ENCODE measurements around the gene GNGT2. TPM values are rescaled to one million over a fixed set of nuclear protein-coding genes. Genes with fewer than 3 reads are reported as not detected.

The GNGT2 gene
- 10 to 100 TPM; 12.4 to 13.6 TPM for total RNA-seq

DNA sequence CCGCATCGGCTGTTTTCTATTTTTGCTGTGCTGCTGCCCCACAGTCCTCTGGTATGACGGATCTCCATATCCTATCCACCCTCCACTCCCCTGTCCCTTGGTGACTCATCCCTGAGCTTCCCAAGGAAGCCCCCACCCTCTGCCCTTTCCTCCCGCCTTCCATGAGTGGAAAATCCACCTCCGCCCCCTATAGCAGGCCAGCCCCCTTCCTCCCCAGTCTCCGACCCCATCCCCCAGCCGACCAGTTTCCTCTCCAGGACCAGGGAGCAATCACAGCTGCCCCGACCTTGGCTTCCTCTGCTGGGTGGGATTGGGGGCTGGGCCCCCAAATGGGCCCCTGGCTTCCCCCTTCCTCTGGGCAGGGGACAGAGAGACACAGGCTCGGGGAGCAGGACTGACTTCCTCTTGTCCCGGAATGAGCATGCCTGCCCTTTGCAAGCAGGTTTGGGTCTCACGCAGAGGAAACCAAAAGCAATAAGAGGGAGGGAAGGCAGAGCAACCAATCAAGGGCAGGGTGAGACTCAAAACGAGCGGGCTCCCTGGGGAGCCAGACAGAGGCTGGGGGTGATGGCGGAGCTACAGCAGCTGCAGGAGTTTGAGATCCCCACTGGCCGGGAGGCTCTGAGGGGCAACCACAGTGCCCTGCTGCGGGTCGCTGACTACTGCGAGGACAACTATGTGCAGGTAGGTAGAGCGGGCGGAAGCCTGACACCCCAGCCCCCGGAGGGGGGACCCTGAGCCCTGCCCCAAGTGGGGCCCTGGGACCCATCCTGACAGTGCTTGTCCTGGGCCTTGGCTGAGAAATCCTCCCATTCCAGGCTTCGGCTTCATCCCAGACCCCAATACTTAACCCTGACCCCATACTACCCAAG, at the start of gene GNGT2, which contains the start of gene ABI3:
GNGT2 (minus strand) TSS at position 417 of the 872 bp plus-strand sequence. CDS start 3,152 bp downstream, outside the sequence.
ABI3 (plus strand) TSS at position 550 of the 872 bp plus-strand sequence; CDS start at position 568, 18 bp downstream.

DNA sequence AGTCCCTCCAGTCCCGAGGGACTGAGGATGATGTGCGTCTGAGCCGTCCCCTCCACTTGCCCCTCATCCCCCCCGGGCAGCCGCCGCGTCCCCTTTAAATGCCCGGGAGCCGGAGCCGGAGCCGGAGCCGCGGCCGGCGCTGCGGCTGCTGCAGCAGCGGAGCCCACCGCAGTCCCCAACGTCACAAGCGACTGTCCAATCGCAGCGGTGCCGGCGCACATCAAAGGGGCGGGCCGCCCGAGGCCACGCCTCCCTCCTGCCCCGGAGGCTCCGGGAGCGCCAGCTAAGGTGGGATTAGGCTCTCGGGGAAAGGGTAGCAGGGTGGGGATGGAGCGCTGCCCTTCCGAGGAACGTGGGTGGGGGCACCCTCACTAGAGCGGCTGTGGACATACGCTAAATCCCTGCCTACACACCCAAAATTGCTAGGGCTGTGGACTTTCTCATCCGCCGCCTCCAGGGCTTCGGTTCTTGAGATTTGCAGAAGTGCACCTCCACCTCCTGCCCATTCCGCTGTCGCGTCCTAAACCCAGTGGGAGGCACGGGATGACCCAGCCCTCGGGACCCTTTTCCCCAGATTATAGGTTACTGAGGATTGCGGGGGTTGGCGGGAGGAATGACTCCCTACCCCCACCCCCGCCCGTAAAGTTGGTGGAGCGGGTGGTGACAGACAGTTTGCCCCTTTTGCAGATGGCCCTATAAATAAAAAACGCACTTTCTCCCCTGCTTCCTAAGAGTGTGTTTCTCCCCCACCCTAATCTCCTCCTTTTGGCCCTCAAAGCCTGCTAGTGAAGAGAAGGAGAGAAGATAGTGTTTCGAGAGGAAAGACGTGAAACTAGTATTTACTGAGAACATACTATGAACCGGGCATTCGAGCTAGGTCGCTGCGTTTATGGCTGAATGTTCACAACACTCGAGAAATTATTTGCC, 20.5 kb upstream of the GNGT2 start, which contains the start of gene PHOSPHO1:
PHOSPHO1 (minus strand) TSS at position 152 of the 927 bp plus-strand sequence. CDS start 4,096 bp downstream, outside the sequence.

Other genes starting within 250 kb of the GNGT2 start
- gene GIP, start 242.0 kb downstream of the GNGT2 start, total RNA-seq: not detected
- not detected for gene IGF2BP1, start 213.2 kb downstream of the GNGT2 start, total RNA-seq
- gene B4GALNT2, start 77.8 kb downstream of the GNGT2 start, total RNA-seq: under 1 TPM in 1 of 2 experiments, not detected in 1; 0.03 TPM
- gene ABI3, start 133 bp upstream of the GNGT2 start, total RNA-seq: 10 to 100 TPM; 34.8 to 37.4 TPM
- not detected for gene PHOSPHO1, start 20.2 kb upstream of the GNGT2 start, total RNA-seq
- 10 to 100 TPM; 43.7 to 45.0 TPM for gene ZNF652, start 151.7 kb upstream of the GNGT2 start, total RNA-seq
- 100 to 1,000 TPM; 113 to 114 TPM for gene PHB1, start 204.3 kb upstream of the GNGT2 start, total RNA-seq